Activated CD8-positive, alpha-beta memory T cell treated with anti-CD3 and anti-CD28 coated beads, Interleukin-2, amount 50 U/mL, for 1 hour (primary cell): Measurements from ENCODE around the gene PIH1D1.
"Not testable (repeated sequence)": the region's sequence is repeated elsewhere in the genome, so short reads cannot be mapped to it uniquely, and the experiment has no call there.

ENCODE experiments used
- DNase-seq: peaks from one replicate; pipeline ENCODE4 v3.0.0-alpha.2; 2020; ENCODE audit errors: extremely low read depth

The PIH1D1 gene

DNA sequence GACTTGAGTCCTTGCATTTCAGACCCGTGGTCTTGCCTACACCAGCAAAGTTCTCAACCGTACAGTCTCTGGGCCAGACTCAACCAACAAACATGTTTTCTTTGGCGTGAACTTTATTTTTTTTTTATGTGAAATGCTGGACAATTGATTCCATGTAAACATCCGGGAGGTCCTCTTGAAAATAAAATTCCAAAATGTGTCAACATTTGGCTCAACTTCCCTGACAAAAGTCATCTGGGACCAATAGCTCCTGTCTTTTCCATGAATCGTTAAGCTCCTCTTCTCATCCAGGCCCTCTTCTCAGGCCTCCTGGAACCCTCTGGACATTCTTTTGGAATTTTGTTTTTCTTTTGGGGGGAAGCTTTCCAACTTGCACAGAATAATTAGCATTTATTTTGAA lies 4.2 kb upstream of the PIH1D1 start:
- no peak for DNase-seq

DNA sequence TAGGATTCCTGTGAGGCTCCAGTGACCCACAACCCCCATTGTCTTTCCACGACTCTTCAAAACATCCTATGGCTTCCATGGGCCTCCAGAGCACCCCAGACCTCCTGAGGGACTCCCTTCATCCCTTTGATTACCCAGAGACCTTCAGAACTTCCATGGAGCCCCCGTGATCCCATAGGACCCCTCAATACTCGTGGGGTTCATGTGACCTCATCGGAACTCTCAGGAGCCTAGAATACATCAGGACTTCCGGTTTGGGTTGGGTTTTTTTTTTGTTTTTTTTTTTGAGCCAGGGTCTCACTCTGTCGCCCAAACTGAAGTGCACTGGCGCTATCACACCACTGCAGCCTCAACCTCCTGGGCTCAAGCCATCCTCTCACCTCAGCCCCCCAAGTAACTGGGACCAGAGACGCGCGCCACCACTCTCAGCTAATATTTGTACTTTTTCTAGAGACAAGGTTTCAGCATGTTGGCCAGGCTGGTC lies 2.2 kb upstream of the PIH1D1 start:
- DNase-seq, result no peak

DNA sequence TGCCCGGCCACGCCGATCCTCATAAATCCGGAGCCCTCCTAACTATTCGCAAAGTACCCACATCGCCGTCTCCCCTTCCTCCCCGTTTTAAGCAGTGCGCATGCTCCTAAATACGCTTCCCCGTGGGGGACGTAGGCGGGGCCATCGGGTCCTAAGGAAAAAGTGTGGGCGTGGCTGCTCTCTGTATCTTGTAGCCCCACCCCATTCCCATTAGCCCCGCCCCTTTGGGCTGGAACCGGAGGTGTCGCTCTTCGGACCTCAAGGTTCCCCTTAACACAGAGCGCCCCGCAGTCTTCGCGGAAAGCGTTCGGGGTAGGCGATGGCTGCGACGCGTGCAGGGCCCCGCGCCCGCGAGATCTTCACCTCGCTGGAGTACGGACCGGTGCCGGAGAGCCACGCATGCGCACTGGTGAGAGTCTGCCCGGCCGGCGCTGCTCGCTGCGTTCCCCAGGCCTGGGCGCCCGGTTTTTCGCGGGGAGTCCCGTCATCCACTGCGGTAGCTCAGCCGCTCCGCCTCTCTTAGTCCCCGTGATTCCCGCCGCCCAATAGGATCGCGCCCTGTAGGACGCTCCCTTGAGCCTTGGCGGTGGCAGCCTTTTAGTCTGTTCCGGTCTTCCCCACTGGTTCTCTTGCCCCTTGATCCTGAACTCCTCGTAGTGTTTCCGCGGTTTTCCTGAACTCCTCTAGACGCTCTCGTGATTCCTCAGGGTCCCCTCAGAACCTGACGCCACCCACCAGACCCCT lies 1.6 kb upstream of the PIH1D1 start, which contains the start of gene ALDH16A1:
TSS of gene ALDH16A1 (plus strand) at position 213 of the 744 bp plus-strand sequence. CDS start at position 320, 107 bp downstream.
- DNase-seq, result peak; percentile 95

DNA sequence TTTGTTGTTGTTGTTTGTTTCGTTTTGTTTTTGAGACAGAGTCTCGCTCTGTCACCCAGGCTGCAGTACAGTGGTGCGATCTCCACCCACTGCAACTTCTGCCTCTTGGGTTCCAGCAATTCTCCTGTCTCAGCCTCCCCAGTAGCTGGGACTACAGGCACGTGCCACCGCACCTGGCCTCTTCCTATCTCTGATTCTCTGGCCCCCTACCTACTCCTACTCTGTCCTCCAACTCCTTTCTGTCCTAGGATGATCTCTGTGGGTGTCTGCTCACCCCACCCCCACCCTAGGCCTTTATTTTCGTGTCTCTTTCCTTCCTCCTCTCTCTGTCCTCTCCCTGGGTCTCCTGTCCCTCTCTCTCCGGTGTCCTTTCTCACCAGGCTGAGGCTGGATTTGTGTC lies 1.2 kb downstream of the PIH1D1 start:
- no peak for DNase-seq

DNA sequence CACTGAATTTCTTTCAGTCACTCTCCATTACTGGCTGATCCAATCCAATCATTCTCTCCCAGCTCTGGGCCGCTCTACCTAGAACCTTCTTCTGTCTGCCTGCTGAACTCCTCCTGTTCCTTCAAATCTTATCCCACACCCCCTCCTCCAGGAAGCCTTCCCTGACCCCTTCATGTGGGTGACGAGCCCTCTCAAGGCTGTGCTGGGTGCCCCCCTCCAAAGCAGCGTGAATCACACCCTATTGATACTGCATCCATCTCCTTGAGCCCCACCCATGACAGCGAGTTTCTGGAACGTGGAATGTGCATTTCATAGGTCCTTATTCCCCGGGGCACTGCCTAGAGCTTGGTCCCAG lies 3.2 kb downstream of the PIH1D1 start:
- DNase-seq, result no peak

DNA sequence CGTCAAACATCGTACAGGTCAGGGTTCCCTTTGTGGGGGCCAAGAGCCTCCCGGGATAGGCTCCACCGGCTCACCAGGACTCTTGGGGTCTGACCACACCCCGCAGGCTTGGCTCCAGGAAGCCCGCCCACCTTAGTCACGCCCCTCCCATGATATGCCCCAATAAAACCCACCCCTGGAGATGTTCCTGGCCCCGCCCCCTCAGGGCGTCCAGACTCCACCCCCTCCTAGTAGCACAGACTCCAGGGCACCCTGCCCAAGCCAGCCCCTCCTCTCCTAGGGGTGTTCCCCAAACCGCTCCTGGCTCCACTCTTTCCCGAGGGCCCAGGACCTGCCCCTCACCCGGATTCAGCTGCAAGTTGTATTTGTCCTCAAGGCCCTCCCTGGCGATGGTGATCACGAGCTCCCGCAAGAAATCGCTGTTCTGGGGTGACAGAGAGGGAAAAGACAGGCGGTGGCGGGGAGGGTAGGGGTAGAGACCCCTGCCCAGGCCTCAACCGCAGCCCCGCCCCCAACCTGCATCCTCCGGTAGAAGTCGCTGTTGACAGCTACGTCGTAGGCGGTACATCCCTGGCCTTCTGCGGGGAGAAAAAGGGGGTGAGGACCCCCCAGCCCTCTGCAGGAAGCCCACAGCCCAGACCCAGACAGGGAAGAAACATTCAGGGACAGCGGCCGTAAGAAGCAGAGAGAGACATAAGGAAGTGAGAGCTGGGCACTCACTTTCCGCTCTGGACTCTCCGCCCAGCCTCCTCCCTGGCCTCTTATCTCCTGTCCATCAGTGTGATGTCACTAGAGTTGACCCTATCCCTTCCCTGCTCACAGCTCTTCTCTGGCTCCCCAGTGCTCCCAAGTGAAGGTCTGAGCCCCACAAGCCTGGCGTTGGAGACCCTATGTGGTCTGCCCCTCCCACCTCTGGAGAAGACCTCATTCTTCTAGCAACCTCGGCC lies 3.9 kb downstream of the PIH1D1 start:
- DNase-seq, result no peak

DNA sequence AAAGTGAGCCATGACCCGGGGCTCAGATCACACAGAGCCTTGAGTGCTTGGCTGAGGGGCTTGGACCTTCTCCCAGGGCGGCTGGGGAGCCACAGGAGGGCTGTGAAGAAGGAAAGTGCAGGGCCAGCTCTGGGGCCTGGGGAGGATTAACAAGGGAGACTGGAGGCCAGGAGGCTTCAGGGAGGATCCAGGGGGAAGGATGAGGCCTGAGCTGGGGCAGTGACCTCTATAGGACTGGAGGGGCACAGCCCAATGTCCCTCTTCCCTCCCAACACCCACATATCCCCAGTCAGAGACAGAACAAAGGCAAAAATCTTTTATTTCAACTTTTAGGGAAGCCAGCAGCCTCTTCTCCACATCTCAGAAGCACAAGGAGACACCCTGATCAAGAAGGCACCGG lies 5.6 kb downstream of the PIH1D1 start:
- no peak for DNase-seq

DNA sequence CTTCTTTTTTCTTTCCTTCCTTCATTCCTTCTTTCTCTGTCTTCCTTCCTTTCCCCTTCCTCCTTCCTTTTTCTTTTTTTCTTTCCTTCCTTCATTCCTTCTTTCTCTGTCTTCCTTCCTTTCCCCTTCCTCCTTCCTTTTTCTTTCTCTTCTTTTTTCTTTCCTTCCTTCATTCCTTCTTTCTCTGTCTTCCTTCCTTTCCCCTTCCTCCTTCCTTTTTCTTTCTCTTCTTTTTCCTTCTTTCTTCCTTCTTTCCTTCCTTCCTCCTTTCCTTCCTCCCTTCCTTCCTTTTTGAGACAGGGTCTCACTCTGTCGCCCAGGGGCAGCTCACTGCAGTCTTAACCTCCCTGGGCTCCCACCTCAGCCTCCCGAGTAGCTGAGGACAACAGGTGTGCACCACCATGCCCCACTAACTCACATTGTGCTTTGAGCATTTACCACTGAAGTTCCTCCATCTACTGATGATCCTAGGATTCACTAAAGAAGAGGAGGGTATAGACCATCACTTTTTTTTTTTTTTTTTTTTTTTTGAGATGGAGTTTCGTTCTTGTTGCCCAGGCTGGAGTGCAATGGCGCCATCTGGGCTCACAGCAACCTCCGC lies 7.4 kb downstream of the PIH1D1 start:
- not testable (repeated sequence) for DNase-seq

DNA sequence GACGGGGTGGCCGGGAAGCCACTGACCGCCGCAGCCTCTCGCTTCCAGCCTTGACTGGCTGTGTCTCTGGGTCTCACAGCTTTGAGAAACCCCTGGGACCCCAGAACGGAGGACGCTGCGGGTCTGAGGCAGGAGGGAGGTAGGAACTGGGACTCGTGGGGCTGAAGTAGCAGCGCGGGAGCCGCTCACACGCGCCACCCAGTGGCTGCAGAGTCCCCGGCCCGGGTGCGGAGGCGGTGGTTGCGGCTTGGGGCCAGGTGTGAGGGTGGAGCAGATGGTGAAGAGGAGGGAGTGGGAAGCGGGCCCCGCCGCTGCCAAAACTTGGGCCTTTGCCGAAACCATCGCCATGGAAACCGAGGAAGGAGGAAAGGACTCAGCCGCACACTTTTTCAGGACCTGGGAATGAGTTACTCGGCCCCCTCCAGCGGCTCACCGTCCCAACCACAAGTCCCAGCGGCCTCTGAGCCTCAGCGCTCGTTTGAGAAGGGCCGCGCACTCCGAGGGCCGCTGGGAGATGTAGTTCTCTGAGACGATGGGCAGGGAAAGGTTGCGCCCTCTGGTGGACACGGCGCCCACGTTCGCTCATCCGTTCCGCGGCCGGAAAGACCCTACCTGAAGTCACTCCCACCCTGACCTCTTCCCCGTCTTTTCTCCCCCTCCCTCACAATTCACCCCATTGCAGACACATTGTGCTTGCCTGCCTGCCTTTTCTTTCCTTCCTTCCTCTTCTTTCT lies 8.1 kb downstream of the PIH1D1 start:
- peak; percentile 87 for DNase-seq

DNA sequence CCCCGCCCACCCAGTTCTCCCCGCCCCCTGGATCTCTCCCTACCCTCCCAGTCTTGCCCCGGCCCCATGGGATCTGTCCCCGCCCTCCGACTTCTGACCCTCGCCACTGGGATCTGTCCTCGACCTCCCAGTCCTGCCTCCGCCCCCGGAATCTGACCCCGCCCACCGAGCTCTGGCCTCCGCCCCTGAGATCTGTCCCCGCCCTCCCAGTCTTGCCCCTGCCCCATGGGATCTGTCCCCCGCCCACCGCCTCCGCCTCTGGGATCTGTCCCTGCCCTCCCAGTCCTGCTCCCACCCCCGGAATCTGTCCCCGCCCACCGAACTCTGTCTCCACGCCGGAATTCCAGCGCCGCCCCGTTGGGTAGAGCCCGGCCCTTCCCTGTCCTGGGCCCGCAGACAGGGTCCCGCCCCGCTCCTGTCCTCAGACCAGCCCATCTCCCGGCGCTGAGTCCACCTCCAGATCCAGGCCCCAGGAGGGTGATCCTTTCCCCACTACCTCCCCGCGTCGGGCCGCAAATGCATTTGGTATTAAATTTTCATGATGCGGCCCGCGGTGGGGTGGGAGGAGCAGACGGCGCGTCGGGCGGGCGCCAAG lies 8.7 kb downstream of the PIH1D1 start:
- DNase-seq, result no peak

DNA sequence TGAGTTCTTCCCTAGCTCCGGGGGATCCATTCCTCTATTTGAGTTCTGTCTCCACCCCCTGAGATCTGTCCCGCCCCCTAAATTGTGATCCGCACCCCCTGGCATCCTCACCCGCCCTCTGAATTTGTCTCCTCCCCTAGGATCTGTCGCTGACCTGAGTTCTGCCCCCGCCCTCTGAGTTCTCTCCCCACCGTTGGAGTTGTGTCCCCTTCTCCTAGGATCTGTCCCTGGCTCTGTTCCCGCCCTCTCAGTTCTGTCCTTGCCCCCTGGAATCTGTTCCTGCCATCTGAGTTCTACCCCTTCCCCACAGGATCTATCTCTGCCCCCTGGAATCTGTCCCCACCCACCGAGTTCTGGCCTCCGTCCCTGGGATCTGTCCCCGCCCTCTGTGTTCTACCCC lies 9.3 kb downstream of the PIH1D1 start:
- DNase-seq, result no peak

DNA sequence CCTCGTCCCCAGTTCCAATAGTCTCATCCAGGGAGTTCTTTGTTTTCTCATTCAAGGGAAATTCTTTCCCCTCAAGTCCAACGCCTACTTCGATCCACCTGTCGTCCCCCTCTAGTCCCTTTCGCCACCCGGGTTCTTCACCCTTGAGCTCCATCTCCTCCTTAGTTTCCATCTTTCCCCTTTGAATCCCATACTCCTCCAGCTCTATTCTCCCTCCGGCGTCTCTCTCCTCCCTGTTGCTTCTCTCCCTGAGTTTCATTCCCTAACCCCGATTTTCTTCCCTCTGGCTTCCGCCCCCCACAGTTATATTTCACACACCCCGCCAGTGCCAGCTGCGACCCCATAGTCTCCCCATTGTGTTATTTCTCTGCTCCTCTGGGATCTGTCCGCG lies 9.7 kb downstream of the PIH1D1 start:
- DNase-seq, result no peak

DNA sequence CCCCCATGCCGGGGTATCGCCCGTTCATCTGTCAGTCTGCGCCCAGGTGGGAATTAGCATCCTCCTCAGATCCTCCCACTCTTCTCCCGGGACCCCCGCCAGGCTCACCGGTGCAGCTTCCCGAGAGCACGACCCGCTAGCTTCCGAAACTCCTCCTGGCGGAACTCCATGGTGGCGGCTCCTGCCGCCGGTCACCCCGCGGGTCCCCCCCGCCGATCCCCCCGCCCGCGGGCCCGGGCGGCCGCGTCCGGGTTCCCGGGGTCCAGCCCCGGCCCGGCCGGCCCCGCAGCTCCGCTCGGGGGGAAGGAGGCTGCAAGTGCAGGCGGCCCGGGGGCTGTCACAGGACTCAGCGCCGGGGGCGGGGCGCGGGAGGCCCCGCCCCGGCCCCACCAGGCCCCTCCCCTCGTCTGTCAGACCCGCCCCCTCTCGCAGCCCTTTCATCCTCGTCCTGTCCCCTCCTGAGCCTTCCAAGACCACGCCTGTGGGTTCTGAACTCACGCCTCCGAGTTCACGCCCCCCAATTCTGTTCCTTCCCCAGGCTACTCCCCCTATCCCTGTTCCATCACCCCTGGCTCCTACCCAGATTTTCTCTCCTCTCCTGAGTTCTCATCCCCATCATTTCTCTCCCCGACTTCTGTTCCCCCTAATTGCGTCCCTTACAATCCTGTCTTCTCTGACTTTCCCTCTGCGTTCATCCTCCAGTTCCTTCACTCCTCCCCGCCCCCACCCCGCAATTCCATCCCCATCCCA lies 10.2 kb downstream of the PIH1D1 start, which contains the start of gene SLC17A7:
TSS of gene SLC17A7 (minus strand) at position 318 of the 750 bp plus-strand sequence. CDS start at position 170, 148 bp downstream.
- DNase-seq, result no peak

DNA sequence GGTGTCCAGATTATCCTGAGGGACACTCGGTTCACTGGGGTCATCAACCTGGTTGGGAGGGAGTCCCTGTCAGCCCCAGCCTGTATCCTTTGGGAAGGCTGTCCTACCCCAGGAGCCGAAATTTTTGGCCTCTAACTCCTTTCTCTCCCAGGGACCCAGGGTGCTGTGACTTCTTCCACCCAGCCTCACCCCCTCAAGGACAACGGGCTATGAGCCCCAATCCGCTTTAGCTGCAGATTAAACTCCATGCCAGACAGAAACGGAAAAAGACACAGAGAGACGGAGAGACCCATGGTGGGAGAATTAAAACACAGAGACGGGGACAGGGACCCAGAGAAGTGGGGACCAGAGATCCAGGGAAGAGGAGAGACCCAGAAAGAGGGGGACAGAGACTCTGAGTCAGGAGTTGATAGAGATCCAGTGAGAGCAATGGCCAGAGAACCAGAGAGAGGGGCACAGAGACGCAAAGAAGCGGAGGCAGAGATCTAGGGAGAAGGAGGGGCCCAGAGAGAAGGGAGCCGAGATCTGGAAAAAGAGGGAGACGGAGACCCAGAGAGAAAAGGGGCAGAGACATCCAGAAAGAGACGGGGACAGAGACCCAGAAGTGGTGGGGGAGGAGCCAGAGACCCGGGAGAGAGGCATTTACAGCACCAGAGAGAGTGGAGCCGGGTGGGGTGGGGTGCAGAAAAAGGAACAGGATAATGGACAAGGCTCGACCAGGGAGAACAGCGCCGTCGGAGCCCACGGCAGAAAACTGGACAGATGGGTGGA lies 11.0 kb downstream of the PIH1D1 start:
- DNase-seq, result no peak

DNA sequence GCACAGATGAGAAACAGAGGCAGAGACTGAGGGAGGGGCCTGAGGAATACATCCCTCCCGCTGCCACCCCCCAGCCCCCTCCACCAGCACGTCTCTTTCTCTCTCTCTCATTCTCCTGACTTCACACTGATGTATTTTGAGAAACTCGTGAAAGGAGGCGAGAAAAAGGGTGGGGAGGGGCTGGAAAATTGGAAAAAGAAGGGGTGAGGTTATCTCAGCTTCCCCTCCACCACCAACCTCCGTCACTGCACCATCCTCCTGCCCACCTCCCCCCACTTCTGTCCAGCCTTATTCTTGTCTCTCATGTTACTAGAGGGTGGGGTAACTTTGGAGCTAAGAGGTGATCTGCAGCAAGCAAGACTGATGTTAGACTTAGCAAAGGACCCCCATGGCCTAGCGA lies 11.8 kb downstream of the PIH1D1 start:
- no peak for DNase-seq

DNA sequence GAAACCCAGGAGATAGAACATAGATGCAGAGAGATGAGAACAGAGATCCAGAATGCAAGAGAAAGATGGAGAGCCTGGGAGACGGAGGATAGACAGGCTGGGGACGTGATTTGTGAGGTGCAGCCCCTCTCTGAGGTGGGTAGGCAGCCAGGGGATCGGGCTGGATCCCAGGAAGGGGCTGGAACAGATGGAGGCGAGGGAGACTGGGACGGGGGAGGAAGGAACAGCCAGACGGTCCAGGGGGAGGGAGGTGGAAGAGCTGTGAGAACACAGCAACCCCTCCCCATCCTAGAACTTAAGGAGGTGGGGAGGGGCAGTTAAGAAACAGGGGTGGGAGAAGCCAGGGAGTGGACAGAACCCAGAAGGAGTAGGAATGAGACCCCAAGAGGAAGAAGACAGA lies 13.4 kb downstream of the PIH1D1 start:
- no peak for DNase-seq

DNA sequence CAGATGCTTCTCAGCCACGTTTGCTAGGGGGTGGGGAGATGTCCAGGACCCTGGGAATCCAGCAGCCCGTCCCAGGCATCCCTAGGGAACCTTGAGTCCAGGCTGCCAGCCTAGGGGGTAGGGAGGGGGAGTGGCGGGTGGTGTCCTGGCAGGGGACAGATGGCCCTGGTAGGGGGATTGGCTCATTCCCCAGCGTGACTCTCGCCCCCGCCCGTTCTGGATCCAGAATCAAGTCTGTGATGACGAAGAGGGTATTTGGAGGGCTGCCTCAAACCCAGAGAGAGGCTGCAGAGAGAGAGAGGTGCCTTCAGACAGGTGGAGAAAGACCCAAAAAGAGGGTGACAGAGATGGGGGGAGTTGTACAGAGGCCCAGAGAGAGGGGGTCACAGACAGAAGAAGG lies 14.4 kb downstream of the PIH1D1 start:
- no peak for DNase-seq

DNA sequence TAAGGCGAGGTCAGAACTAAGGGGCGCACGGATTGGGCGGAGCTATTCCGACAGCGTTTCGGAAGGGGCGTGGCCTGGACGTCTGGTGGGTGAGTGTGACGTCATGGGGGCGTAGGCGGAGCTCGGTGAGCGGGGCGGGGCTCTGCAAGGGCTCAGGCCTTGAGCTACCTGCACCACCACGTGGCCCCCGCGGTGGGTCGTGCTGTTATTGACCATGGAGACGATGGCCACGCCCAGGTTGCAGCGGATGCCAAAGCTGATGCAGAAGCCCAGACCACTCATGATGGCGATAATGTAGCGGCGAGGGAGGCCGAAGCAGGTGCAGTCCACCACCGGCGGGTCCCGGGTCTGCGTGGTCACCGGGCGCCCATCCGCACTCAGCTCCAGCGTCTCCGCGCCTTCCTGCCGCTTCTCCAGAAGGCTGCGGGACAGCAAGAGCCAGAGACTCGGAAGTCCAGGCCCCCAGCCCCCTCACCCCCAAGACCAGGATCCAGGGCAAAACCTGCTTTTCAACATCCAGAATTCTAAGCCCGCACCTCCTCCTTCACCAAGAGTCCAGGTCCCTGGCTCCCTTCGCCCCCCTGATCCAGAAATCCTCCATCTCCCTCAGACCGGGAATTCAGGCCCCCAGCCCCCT lies 15.1 kb downstream of the PIH1D1 start:
- DNase-seq, result no peak

DNA sequence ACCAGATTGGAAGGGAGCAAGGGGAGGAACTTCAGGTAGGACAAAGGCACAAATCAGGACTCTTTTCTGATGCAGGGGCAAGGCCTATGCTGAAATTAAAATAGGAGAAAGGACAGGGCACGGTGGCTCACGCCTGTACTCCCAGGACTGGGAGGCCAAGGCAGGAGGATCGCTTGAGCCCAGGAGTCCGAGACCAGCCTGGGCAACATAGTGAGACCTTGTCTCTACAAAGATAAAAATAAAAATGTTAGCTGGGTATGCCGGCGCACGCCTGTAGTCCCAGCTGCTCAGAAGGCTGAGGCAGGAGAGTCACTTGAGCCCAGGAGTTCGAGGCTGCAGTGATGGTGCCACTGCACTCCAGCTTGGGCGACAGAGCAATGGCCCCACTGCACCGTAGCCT lies 15.9 kb downstream of the PIH1D1 start:
- DNase-seq, result no peak
